GM04504 (cell line): ENCODE results near the gene LACTBL1.
A peak's percentile ranks its signal among the peaks of the same experiment; 100 is the strongest.
"Not testable (repeated sequence)": the region's sequence is repeated elsewhere in the genome, so short reads cannot be mapped to it uniquely, and the experiment has no call there.

Experiments used
- DNase-seq: peaks from one replicate; pipeline ENCODE4 v3.0.0-alpha.2; 2012; ENCODE audit warnings: low read depth

LACTBL1 gene, protein sequence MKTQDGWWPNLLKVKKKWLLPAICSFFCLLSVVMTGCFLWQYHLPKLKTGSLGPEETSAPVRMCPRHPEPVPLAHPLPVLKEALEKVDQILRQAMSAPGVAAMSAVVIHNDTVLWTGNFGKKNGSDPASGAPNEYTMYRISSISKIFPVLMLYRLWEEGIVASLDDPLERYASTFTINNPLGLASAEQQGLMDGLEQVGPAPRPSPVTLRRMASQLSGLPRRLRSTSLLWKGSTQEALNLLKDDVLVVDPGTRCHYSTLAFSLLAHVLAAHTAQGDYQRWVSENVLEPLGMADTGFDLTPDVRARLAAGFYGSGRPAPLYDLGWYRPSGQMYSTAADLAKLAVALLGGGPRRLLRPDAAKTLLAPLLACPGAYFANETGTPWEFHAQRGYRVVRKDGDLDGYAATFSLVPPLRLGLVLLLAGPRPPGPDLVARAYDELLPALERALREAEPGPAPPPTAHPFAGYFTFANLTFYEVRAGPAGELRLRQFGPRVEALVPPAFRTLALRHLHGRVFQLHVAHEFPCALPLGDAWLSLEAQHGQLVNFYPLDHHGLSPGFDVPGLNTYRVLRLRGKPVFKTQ

GRCh38 chr1:22972760-22973159 lies at the start of gene LACTBL1:
Gene LACTBL1, minus strand, starts transcription at chr1:22972866. Its CDS starts 550 bp downstream, at chr1:22972316.
- DNase-seq, result no peak

GRCh38 chr1:23021834-23022233 lies 49.2 kb upstream of the LACTBL1 start:
- DNase-seq, result no peak

GRCh38 chr1:23020706-23021405 lies 48.2 kb upstream of the LACTBL1 start:
- DNase-seq, result no peak

DNA sequence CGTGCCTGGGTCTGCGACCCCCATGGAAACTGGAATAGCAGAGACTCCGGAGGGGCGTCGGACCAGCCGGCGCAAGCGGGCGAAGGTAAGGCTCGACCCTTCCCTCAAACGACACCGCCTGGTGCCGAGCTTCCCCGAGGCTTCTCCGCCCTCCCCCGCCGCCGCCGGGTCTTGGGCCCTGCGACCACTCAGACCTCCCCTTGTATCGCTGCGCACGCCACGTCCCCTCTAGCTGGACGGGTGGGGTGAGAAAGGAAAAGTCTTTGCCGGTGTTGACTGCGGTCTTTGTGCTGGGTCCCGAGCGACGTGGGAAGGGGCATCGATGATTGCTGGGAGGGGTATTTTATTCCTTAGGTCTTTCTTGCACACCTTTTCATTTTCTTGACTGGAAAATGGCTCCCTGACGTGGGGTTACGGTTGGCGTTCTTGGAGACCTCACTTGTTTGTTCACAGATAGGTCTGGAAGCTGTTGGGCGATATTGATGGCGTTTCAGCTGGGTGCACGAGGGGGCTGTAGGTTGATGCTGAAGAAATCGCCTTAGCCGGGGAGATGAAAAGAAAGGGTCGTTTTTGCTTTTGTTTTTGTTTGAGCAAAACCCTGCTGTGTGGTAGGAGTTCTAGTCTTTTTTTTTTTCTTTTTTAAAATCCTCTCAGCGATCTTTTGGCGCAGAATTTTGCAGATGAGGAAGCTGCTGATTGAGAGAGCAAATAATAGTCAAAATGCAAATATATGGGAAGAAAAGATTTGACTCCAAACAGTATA lies 47.4 kb upstream of the LACTBL1 start:
- DNase-seq, result no peak

DNA sequence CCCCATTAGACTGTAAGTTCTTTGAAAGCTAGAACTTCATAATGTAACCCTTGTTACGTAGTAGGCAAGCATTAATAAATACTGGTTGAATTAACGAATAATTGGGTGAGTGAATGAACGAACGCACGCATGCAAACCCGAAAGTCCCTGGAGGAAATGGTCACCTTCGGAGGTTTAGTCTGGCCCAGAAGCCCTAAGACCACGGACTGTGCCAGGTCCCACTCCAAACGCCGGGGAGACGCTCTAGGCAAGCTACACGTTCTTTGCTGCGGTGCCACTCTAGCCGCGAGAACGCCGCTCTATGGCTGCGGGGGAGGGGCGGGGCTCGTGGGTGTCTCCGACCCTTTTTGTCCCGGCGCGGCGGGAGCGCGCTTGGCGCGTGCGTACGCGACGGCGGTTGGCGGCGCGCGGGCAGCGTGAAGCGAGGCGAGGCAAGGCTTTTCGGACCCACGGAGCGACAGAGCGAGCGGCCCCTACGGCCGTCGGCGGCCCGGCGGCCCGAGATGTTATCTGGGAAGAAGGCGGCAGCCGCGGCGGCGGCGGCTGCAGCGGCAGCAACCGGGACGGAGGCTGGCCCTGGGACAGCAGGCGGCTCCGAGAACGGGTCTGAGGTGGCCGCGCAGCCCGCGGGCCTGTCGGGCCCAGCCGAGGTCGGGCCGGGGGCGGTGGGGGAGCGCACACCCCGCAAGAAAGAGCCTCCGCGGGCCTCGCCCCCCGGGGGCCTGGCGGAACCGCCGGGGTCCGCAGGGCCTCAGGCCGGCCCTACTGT lies 46.6 kb upstream of the LACTBL1 start, which contains the start of gene KDM1A:
Gene KDM1A (plus strand): TSS at position 375 of the 769 bp plus-strand sequence. CDS start 129 bp downstream, at position 504.
- peak; percentile 95 for DNase-seq

GRCh38 chr1:23018661-23019093 lies 46.0 kb upstream of the LACTBL1 start:
- DNase-seq, result no peak

DNA sequence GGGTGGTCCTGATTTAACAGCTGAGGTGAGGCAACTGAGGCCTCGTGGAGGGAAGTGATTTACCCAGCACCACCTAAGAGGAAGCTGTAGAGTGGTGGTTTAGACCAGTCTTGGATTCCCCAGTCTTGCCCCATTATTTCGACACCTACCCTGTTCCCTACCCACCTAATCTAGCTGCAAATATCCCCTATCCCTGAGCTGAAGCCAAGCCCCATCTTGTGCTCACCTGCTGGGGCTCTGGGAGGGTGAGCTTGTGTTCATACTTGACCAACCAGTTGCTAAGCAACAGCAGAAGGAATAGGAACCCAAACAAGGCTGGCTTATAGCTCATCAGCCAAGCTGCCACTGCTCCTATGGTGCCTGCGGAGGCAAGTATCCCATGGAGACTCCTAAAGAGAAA lies 41.0 kb upstream of the LACTBL1 start:
- no peak for DNase-seq

DNA sequence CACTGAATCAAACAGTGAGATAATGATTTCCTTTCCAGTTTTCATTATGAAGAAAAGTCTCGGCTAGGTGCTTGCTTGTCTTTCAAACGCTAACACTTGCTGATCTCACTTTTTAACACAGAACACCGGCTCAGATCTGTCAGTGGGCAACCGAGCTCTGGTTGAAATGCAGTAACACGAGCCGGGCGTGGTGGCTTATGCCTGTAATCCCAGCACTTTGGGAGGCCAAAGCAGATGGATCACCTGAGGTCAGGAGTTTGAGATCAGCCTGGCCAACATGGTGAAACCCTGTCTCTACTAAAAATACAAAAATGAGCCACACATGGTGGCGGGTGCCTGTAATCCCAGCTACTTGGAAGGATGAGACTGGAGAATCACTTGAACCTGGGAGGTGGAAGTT lies 37.4 kb upstream of the LACTBL1 start:
- DNase-seq, result not testable (repeated sequence)

GRCh38 chr1:23008901-23009300 lies 36.2 kb upstream of the LACTBL1 start:
- no peak for DNase-seq

DNA sequence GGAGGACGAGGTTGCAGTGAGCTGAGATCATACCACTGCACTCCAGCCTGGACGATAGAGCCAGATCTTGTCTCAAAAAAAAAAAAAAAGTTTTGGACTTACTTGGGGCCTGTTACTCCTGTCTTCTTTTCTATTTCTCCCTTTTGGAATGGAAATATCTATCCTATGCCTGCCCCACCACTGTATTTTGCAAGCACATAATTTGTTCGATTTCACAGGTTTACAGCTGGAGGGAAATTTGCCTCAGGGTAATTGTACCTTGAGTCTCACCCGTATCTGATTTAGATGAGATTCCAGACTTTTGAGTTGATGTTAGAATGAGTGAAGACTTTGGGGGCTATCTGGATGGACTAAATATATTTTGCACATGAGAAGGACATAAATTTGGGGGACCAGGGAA lies 34.4 kb upstream of the LACTBL1 start:
- DNase-seq, result no peak

- not testable (repeated sequence) for DNase-seq
These were observed 32.1 kb upstream of the LACTBL1 start for GRCh38 chr1:23004769-23005168.

DNA sequence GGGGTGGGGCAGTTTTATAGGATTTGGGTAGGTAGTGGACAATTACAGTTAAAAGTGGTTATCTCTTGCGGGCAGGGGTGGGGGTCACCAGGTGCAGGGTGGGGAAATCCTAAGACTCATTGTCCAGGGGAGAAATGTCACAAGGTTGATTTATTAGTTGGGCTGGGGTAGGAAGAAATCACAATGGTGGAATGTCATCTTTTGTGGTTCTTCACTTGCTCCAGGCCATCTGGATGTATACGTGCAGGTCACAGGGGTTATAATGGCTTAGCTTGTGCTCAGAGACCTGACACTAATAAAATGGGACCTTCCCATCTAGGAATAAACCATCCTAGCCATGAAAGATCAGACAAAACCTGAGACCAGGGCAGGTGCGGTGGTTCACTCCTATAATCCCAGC lies 31.4 kb upstream of the LACTBL1 start:
- DNase-seq, result no peak

- DNase-seq, result not testable (repeated sequence)
These were observed 29.6 kb upstream of the LACTBL1 start for GRCh38 chr1:23002218-23002617.

DNA sequence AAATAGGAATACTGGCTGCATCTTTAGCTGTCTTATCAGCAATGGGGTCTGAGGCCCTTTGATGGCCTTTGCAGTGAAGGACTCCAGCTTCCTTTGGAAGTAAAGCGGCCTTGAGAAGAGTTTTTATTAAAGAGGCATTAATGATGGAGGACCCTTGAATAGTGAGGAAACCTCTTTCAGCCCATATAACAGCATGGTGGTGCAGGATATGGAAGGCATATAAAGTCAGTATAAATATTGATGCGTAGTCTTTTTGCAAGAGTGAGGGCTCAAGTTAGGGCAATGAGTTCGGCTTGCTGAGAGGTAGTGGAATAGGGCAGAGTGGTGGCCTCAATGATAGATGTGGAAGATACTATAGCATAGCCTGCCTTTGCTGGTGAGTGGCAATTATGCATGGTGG lies 27.5 kb upstream of the LACTBL1 start:
- DNase-seq, result not testable (repeated sequence)

DNA sequence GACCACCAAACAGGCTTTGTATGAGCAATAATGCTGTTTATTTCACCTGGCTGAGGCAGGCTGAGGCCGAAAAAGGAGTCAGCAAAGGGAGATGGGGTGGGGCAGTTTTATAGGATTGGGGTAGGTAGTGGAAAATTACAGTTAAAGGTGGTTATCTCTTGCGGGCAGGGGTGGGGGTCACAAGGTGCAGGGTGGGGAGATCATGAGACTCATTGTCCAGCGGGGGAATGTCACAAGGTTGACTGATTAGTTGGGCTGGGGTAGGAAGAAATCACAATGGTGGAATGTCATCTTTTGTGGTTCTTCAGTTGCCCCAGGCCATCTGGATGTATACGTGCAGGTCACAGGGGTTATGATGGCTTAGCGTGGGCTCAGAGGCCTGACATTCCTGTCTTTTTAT lies 24.9 kb upstream of the LACTBL1 start:
- not testable (repeated sequence) for DNase-seq

DNA sequence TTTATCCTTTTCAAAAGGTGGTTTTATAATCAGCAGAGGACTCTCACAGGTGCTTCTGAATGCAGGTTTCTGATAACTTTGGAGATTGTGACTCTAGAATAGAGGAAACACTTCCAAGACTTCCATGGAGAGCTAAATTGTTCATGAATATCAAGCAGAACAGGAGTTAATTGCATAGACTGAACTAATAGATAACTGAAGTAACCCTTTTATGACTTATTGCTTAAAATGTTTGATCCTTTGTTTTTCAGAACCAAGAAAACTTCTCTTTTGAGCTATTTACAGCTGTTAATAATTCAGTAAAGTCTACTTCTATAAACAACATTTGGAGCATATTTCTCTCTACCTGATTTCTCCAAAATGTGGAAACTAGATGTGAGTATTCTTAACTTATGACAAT lies 23.1 kb upstream of the LACTBL1 start:
- DNase-seq, result no peak

DNA sequence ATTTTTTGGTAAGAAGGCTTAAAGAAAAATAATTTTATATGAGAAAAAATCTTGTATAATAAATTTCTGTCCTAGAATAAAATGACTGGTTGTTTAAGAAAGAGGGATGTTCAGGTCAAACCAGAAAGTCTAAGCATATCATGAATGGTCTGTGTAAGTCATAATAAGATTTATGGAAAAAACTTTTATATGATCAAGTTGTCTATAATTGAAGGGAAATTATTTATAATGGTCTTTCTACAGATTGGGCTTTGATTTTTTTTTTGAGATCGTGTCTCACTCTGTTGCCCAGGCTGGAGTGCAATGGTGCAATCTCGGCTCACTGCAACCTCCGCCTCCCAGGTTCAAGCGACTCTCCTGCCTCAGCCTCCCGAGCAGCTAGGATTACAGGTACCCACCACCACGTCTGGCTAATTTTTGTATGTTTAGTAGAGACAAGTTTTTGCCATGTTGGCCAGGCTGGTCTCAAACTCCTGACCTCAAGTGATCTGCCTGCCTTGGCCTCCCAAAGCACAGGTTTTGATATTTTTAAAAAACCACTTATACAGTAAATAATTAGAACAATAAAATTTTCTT lies 20.6 kb upstream of the LACTBL1 start:
- not testable (repeated sequence) for DNase-seq

- DNase-seq, result not testable (repeated sequence)
These were observed 19.7 kb upstream of the LACTBL1 start for GRCh38 chr1:22992384-22992783.

DNA sequence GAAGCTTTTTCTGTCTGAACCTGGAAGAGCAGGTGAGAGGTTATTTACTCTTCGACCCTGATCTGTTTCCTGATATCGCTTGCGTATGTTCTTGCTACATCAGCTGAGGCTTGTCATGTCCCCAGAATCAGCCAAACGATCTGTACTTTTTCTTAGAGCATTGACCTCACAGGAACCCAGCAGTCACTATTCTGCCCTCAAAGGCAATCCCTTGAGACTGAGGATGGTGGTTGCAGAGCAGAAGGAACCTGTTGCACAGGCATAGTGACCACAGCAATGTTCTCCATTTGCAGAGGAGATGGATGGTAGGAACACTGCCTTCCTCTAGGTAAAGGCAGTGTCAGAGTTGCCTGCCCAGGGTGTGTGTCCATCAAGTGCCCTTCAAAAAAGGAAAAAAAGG lies 11.3 kb upstream of the LACTBL1 start:
- DNase-seq, result no peak

DNA sequence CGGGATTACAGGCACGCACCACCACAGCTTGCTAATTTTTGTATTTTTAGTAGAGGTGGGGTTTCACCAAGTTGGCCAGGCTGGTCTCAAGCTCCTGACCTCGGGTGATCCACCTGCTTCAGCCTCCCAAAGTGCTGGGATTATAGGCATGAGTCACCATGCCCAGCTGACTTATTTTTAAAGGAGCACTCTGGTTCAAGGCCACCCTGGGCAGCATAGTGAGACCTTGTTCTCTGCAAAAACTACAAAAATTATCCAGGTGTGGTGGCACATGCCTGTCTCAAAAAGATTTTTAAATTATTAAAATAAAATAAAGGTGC lies 7.8 kb upstream of the LACTBL1 start:
- not testable (repeated sequence) for DNase-seq

- peak; percentile 6 for DNase-seq
These were observed 5.6 kb upstream of the LACTBL1 start for GRCh38 chr1:22978299-22978698.
